GM23338 (cell line): Measurements from ENCODE around the gene ZNF532. TPM values are rescaled to one million over a fixed set of nuclear protein-coding genes. Genes with fewer than 3 reads are reported as not detected.

Experiments used
- ATAC-seq: fragments of 200-7000 bp; cut with Tn5 transposase; 3 replicates; pipeline ENCODE4 v1.9.1; 2020
- DNase-seq: peaks from one replicate; pipeline ENCODE4 v3.0.0-alpha.2; 2015; ENCODE audit warnings: low spot score
- H2AFZ ChIP-seq: fragments of 200-600 bp; sonication (generic); 2 replicates; pipeline ENCODE4 v1.8.0; 2016; ENCODE audit warnings: antibody characterized with exemption, mild to moderate bottlenecking, moderate library complexity
- H3F3A ChIP-seq: fragments of 200-600 bp; sonication (generic); replicated peaks from 2 replicates; pipeline ENCODE4 v1.8.0; 2017; ENCODE audit warnings: antibody characterized with exemption, mixed run types, low read depth
- H3K27ac ChIP-seq: fragments of 200-600 bp; sonication (generic); 2 replicates; pipeline ENCODE4 v1.6.1; 2016; ENCODE audit warnings: low read depth
- H3K27me3 ChIP-seq: fragments of 200-600 bp; sonication (generic); 2 replicates; pipeline ENCODE4 v1.8.0; 2016; ENCODE audit warnings: mild to moderate bottlenecking, mixed run types, moderate library complexity; ENCODE audit not compliant: insufficient read depth
- H3K36me3 ChIP-seq: fragments of 200-600 bp; sonication (generic); 2 replicates; pipeline ENCODE4 v1.8.0; 2016; ENCODE audit warnings: mild to moderate bottlenecking; ENCODE audit not compliant: insufficient read depth
- H3K4me1 ChIP-seq: fragments of 200-600 bp; sonication (generic); 2 replicates; pipeline ENCODE4 v1.8.0; 2016; ENCODE audit warnings: mild to moderate bottlenecking, moderate library complexity; ENCODE audit not compliant: insufficient read depth
- H3K4me2 ChIP-seq: fragments of 200-600 bp; sonication (generic); 2 replicates; pipeline ENCODE4 v1.7.1; 2017; ENCODE audit warnings: mixed run types
- H3K4me3 ChIP-seq: fragments of 200-600 bp; sonication (generic); 2 replicates; pipeline ENCODE4 v1.6.1; 2016; ENCODE audit warnings: mixed run types
- H3K79me2 ChIP-seq: fragments of 200-600 bp; sonication (generic); replicated peaks from 2 replicates; pipeline ENCODE4 v1.8.0; 2017; ENCODE audit warnings: mild to moderate bottlenecking; ENCODE audit not compliant: insufficient read depth
- H3K9me2 ChIP-seq: fragments of 200-600 bp; sonication (generic); 2 replicates; pipeline ENCODE4 v1.8.0; 2017; ENCODE audit not compliant: insufficient read depth
- H4K20me1 ChIP-seq: fragments of 200-600 bp; sonication (generic); replicated peaks from 2 replicates; pipeline ENCODE4 v1.8.0; 2017; ENCODE audit warnings: mild to moderate bottlenecking; ENCODE audit not compliant: insufficient read depth
- H3K27ac Mint-ChIP-seq: 2 replicates; pipeline ENCODE4 v1.8.0; 2020; ENCODE audit warnings: inconsistent platforms, mild to moderate bottlenecking, moderate library complexity, mixed read lengths
- H3K27me3 Mint-ChIP-seq: 3 replicates; pipeline ENCODE4 v1.8.0; 2022; ENCODE audit warnings: low read depth, mild to moderate bottlenecking, moderate library complexity, mixed read lengths, inconsistent platforms; ENCODE audit not compliant: insufficient read depth, poor library complexity
- H3K36me3 Mint-ChIP-seq: 3 replicates; pipeline ENCODE4 v1.8.0; 2021; ENCODE audit warnings: low read depth, mild to moderate bottlenecking, inconsistent platforms, moderate library complexity, mixed read lengths
- H3K4me1 Mint-ChIP-seq: 3 replicates; pipeline ENCODE4 v1.8.0; 2020; ENCODE audit warnings: mild to moderate bottlenecking, inconsistent platforms, mixed read lengths
- H3K4me3 Mint-ChIP-seq: 3 replicates; pipeline ENCODE4 v1.8.0; 2021; ENCODE audit warnings: moderate library complexity, mild to moderate bottlenecking, inconsistent platforms, mixed read lengths
- H3K9me3 Mint-ChIP-seq: 3 replicates; pipeline ENCODE4 v1.8.0; 2020; ENCODE audit warnings: moderate library complexity, mild to moderate bottlenecking, inconsistent platforms, mixed read lengths
- CREB1 ChIP-seq: fragments of 250-450 bp; sonication (Bioruptor Pico); IDR thresholded peaks from 2 replicates; pipeline ENCODE4 v1.5.0; 2020; ENCODE audit warnings: low read depth, mild to moderate bottlenecking, moderate library complexity
- EZH2 ChIP-seq: fragments of 200-600 bp; sonication (generic); IDR thresholded peaks from one replicate; pipeline ENCODE4 v1.8.0; 2017; ENCODE audit warnings: antibody characterized with exemption, mild to moderate bottlenecking, low read depth; ENCODE audit not compliant: unreplicated experiment
- EZH2phosphoT487 ChIP-seq: fragments of 200-600 bp; sonication (generic); IDR thresholded peaks from one replicate; pipeline ENCODE4 v1.8.1; 2018; ENCODE audit warnings: antibody characterized with exemption; ENCODE audit not compliant: unreplicated experiment
- JUNB ChIP-seq: IDR thresholded peaks from one replicate; pipeline ENCODE4 v1.6.1; 2016; ENCODE audit warnings: antibody characterized with exemption; ENCODE audit not compliant: unreplicated experiment
- NANOG ChIP-seq: IDR thresholded peaks from 2 replicates; pipeline ENCODE4 v1.6.1; 2016; ENCODE audit warnings: antibody characterized with exemption, borderline replicate concordance
- POLR2AphosphoS5 ChIP-seq: IDR thresholded peaks from 2 replicates; pipeline ENCODE4 v1.6.1; 2016; ENCODE audit warnings: antibody characterized with exemption, low read depth
- STAT1 ChIP-seq: IDR thresholded peaks from one replicate; pipeline ENCODE4 v1.6.1; 2016; ENCODE audit warnings: antibody characterized with exemption; ENCODE audit not compliant: unreplicated experiment
- ZNF114 ChIP-seq: fragments of 250-450 bp; sonication (Bioruptor Pico); IDR thresholded peaks from 2 replicates; pipeline ENCODE4 v1.5.0; 2020; ENCODE audit warnings: mild to moderate bottlenecking, moderate library complexity
- ZNF331 ChIP-seq: fragments of 250-450 bp; sonication (Bioruptor Pico); IDR thresholded peaks from 2 replicates; pipeline ENCODE4 v1.5.0; 2020; ENCODE audit warnings: low read depth, mild to moderate bottlenecking, moderate library complexity
- polyA plus RNA-seq: library from polyadenylated mRNA; unstranded; fragments of >200 nt; fragmentation: Nextera tagmentation; extraction: Ambion mirVana; gene quantifications from 2 replicates; pipeline ENCODE4 v1.2.1, GENCODE V29; 2016
- total RNA-seq: library from RNA; depleted of rRNA; stranded (reverse); fragments of >200 nt; shearing (Covaris generic); gene quantifications from 2 replicates; pipeline ENCODE4 v1.2.3, GENCODE V29; 2014
- TF ChIP-seq, protein P1 (sequence below): IDR thresholded peaks from 2 replicates; pipeline ENCODE4 v1.6.1; 2016; ENCODE audit warnings: antibody characterized with exemption
- TF ChIP-seq, protein P2 (sequence below): IDR thresholded peaks from one replicate; pipeline ENCODE4 v1.6.1; 2018; ENCODE audit warnings: antibody characterized with exemption; ENCODE audit not compliant: unreplicated experiment
- TF ChIP-seq, protein P3 (sequence below), 2 experiments: fragments of 200-600 bp in 1 of 2; sonication (generic) in 1 of 2; conservative IDR thresholded peaks; 2 replicates each; pipeline versions ENCODE4 v1.5.1 to v1.6.1; 2016 to 2017; ENCODE audit warnings: antibody characterized with exemption in 2 of 2, low read depth in 2 of 2, mild to moderate bottlenecking in 2 of 2, moderate library complexity in 1 of 2
- TF ChIP-seq, protein P4 (sequence below): fragments of 250-450 bp; sonication (Bioruptor Pico); IDR thresholded peaks from 2 replicates; pipeline ENCODE4 v1.5.0; 2020; ENCODE audit warnings: mild to moderate bottlenecking, moderate library complexity

The ZNF532 gene
- total and polyA plus RNA-seq, 2 experiments from 2014 or later = 51.5 to 225 TPM

DNA sequence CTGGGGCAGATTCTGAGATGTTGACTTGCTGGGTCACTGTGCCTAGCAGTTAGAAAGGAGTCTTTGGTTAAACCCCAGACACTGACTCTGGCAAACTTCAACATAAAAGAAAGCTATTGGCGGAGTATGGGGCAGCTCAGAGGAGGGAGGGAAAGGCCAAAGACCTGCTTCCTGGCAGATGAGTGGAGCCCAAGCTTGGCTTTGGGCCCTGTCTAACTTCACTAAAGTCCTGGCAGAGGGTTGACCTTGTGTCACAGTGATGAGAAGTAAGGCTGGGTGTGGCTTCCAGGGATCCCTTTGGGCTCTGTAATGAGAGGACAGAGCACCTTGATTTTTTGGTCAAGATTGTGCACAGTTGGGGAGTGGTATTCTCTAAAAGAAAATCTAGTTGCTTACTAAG is 145.2 kb downstream of the ZNF532 start:
- no peak overlapping the region for H3K27ac Mint-ChIP-seq
- Histone ChIP-seq H3K79me2 (no peaks in the 10 kb centered on the region), H3K27me3 (no peaks in the 10 kb centered on the region), H3K36me3 (no peaks in the 10 kb centered on the region), H3K27ac (no peak overlapping the region), H4K20me1 (no peaks in the 10 kb centered on the region), H2AFZ (peak overlapping the region; percentile 79), H3K9me2 (no peaks in the 10 kb centered on the region), H3K4me3 (no peak overlapping the region), H3F3A (no peaks in the 10 kb centered on the region), H3K4me1 (peaks cover 10% of the 10 kb centered on the region), H3K4me2 (no peak overlapping the region)
- no peak overlapping the region for H3K4me3 Mint-ChIP-seq
- ATAC-seq = no peak
- TF ChIP-seq, protein P1, sequence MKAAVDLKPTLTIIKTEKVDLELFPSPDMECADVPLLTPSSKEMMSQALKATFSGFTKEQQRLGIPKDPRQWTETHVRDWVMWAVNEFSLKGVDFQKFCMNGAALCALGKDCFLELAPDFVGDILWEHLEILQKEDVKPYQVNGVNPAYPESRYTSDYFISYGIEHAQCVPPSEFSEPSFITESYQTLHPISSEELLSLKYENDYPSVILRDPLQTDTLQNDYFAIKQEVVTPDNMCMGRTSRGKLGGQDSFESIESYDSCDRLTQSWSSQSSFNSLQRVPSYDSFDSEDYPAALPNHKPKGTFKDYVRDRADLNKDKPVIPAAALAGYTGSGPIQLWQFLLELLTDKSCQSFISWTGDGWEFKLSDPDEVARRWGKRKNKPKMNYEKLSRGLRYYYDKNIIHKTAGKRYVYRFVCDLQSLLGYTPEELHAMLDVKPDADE = no peak
- TF ChIP-seq JUNB = no peak
- TF ChIP-seq ZNF331 (CRISPR knock-in tag) = no peak
- TF ChIP-seq POLR2AphosphoS5 = no peak
- TF ChIP-seq EZH2phosphoT487 = no peak
- TF ChIP-seq, protein P2, sequence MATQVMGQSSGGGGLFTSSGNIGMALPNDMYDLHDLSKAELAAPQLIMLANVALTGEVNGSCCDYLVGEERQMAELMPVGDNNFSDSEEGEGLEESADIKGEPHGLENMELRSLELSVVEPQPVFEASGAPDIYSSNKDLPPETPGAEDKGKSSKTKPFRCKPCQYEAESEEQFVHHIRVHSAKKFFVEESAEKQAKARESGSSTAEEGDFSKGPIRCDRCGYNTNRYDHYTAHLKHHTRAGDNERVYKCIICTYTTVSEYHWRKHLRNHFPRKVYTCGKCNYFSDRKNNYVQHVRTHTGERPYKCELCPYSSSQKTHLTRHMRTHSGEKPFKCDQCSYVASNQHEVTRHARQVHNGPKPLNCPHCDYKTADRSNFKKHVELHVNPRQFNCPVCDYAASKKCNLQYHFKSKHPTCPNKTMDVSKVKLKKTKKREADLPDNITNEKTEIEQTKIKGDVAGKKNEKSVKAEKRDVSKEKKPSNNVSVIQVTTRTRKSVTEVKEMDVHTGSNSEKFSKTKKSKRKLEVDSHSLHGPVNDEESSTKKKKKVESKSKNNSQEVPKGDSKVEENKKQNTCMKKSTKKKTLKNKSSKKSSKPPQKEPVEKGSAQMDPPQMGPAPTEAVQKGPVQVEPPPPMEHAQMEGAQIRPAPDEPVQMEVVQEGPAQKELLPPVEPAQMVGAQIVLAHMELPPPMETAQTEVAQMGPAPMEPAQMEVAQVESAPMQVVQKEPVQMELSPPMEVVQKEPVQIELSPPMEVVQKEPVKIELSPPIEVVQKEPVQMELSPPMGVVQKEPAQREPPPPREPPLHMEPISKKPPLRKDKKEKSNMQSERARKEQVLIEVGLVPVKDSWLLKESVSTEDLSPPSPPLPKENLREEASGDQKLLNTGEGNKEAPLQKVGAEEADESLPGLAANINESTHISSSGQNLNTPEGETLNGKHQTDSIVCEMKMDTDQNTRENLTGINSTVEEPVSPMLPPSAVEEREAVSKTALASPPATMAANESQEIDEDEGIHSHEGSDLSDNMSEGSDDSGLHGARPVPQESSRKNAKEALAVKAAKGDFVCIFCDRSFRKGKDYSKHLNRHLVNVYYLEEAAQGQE = no peak
- TF ChIP-seq ZNF114 (CRISPR knock-in tag) = no peak
- TF ChIP-seq, protein P3, sequence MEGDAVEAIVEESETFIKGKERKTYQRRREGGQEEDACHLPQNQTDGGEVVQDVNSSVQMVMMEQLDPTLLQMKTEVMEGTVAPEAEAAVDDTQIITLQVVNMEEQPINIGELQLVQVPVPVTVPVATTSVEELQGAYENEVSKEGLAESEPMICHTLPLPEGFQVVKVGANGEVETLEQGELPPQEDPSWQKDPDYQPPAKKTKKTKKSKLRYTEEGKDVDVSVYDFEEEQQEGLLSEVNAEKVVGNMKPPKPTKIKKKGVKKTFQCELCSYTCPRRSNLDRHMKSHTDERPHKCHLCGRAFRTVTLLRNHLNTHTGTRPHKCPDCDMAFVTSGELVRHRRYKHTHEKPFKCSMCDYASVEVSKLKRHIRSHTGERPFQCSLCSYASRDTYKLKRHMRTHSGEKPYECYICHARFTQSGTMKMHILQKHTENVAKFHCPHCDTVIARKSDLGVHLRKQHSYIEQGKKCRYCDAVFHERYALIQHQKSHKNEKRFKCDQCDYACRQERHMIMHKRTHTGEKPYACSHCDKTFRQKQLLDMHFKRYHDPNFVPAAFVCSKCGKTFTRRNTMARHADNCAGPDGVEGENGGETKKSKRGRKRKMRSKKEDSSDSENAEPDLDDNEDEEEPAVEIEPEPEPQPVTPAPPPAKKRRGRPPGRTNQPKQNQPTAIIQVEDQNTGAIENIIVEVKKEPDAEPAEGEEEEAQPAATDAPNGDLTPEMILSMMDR (conservative IDR thresholded peaks at IDR 0.05; ENCODE audit: low read depth in 2 of 2) = no peak
- TF ChIP-seq, protein P4, sequence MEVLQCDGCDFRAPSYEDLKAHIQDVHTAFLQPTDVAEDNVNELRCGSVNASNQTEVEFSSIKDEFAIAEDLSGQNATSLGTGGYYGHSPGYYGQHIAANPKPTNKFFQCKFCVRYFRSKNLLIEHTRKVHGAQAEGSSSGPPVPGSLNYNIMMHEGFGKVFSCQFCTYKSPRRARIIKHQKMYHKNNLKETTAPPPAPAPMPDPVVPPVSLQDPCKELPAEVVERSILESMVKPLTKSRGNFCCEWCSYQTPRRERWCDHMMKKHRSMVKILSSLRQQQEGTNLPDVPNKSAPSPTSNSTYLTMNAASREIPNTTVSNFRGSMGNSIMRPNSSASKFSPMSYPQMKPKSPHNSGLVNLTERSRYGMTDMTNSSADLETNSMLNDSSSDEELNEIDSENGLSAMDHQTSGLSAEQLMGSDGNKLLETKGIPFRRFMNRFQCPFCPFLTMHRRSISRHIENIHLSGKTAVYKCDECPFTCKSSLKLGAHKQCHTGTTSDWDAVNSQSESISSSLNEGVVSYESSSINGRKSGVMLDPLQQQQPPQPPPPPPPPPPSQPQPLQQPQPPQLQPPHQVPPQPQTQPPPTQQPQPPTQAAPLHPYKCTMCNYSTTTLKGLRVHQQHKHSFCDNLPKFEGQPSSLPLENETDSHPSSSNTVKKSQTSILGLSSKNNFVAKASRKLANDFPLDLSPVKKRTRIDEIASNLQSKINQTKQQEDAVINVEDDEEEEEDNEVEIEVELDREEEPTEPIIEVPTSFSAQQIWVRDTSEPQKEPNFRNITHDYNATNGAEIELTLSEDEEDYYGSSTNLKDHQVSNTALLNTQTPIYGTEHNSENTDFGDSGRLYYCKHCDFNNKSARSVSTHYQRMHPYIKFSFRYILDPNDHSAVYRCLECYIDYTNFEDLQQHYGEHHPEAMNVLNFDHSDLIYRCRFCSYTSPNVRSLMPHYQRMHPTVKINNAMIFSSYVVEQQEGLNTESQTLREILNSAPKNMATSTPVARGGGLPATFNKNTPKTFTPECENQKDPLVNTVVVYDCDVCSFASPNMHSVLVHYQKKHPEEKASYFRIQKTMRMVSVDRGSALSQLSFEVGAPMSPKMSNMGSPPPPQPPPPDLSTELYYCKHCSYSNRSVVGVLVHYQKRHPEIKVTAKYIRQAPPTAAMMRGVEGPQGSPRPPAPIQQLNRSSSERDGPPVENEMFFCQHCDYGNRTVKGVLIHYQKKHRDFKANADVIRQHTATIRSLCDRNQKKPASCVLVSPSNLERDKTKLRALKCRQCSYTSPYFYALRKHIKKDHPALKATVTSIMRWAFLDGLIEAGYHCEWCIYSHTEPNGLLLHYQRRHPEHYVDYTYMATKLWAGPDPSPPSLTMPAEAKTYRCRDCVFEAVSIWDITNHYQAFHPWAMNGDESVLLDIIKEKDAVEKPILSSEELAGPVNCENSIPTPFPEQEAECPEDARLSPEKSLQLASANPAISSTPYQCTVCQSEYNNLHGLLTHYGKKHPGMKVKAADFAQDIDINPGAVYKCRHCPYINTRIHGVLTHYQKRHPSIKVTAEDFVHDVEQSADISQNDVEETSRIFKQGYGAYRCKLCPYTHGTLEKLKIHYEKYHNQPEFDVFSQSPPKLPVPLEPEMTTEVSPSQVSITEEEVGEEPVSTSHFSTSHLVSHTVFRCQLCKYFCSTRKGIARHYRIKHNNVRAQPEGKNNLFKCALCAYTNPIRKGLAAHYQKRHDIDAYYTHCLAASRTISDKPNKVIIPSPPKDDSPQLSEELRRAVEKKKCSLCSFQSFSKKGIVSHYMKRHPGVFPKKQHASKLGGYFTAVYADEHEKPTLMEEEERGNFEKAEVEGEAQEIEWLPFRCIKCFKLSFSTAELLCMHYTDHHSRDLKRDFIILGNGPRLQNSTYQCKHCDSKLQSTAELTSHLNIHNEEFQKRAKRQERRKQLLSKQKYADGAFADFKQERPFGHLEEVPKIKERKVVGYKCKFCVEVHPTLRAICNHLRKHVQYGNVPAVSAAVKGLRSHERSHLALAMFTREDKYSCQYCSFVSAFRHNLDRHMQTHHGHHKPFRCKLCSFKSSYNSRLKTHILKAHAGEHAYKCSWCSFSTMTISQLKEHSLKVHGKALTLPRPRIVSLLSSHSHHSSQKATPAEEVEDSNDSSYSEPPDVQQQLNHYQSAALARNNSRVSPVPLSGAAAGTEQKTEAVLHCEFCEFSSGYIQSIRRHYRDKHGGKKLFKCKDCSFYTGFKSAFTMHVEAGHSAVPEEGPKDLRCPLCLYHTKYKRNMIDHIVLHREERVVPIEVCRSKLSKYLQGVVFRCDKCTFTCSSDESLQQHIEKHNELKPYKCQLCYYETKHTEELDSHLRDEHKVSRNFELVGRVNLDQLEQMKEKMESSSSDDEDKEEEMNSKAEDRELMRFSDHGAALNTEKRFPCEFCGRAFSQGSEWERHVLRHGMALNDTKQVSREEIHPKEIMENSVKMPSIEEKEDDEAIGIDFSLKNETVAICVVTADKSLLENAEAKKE (CRISPR knock-in tag) = no peak
- TF ChIP-seq CREB1 (CRISPR knock-in tag) = no peak
- TF ChIP-seq NANOG = no peak
- TF ChIP-seq EZH2 = no peak
- no peak for TF ChIP-seq STAT1
- peaks cover 16% of the 10 kb centered on the region for H3K4me1 Mint-ChIP-seq
- no peaks in the 10 kb centered on the region for H3K36me3 Mint-ChIP-seq
- DNase-seq = no peak
- H3K27me3 Mint-ChIP-seq = peaks cover 10% of the 10 kb centered on the region
- peaks cover 6% of the 10 kb centered on the region for H3K9me3 Mint-ChIP-seq
